ENCODE data around the gene PARM1.
"Not testable (repeated sequence)": the region's sequence is repeated elsewhere in the genome, so short reads cannot be mapped to it uniquely, and the experiment has no call there.

PARM1 gene

DNA sequence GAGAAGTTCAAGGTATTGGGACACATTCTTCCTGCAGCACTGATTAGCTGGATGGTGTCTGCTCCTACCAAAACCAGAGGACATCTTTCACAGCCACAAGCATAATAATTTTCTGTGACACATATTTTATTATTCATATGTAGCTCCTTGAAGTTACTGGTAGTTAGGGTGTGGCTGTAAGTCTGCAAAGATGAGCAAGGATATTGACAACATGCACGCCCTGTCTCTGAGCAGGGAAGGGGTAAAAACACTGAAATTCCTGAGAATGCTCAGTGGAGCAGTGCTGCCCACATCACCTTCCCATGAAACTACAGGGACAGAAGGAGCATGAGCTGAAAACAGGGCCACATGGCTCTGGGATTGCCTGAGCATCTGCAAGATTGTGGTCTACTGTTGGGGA, 38.9 kb downstream of the PARM1 start:
- Histone ChIP-seq H3K36me3 (ENCODE audit: insufficient read depth, low read length) (no peaks in the 10 kb centered on the region), H3K27me3 (ENCODE audit: insufficient read depth, low read length) (no peaks in the 10 kb centered on the region), H3K4me3 (ENCODE audit: low read length) (no peak overlapping the region)

DNA sequence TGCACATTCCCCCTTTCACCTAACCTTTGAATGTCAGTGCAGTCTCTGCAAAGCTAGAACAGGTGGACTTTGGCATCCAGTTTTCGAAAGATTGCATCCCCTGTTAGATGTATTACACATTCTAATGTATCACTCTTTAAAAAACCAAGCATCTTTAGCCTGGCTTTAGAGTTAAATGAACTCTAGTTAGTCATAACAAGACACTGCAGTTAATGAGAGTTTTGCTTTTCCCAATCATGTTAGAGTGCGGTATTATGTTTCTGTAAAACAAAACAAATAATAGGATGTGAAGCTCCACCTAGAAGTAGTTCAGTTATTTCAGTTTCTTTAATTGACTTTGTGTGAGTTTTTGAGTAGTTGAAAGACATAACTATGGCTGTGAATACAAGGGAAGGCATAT, 42.2 kb downstream of the PARM1 start:
- no peaks in the 10 kb centered on the region for H3K36me3 ChIP-seq (ENCODE audit: insufficient read depth, low read length)
- H3K4me3 ChIP-seq (ENCODE audit: low read length): no peak overlapping the region
- no peaks in the 10 kb centered on the region for H3K27me3 ChIP-seq (ENCODE audit: insufficient read depth, low read length)
- no peaks in the 10 kb centered on the region for H3K9me3 ChIP-seq (ENCODE audit: low read length)
- no peak overlapping the region for H2AFZ ChIP-seq (ENCODE audit: low read depth, low read length)
- H3K4me1 ChIP-seq (ENCODE audit: insufficient read depth, low read length): no peaks in the 10 kb centered on the region

More for the DNA sequence above, 38.9 kb downstream of the PARM1 start:
- Histone ChIP-seq H2AFZ (ENCODE audit: low read depth, low read length) (no peak overlapping the region), H3K4me1 (ENCODE audit: insufficient read depth, low read length) (no peaks in the 10 kb centered on the region), H3K9me3 (ENCODE audit: low read length) (no peaks in the 10 kb centered on the region)

DNA sequence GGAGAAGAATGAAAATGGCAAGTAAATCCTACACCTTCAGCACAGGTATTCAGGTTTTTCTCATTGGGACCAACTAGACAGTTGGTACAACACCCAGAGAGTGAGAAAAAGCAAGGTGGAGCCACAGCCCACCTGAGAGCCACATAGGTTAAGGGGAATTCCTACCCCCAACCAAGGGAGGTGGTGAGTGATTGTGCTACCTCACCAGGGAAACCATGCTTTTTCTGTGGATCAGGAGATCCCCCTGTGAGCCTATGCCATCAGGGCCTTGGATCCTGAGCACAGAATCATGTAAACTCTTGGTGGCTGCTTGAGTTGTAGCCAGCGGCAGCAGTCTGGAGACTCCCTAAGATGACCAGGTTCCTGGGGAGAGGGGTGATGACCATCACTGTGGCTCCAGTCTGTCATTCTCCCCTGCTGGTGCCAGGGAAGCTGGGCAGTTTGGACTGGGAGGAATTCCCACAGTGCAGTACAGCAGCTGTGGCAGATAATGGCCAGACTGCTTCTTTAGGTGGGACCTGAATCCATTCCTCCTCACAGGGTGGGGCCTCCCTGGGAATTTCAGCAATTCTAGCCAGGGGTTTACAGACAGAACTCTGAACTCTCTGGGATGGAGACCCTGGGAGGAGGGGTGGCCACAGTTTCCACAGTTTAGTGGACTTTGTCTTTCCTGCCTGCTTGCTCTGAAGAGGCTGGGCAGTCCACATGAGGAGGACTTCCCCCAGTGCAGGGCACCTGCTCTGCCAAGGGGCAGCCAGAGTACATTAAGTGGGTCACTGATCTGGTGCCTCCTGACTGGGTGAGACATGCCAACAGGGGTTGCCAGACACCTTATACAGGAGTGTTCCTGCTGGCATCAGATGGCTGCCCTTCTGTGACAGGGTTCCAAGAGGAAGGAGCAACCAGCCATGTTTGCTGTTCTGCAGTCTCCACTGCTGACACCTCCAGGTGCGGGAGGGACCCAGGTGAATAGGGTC, 43.2 kb downstream of the PARM1 start:
- H3K4me3 ChIP-seq (ENCODE audit: low read length): no peak overlapping the region
- no peaks in the 10 kb centered on the region for H3K9me3 ChIP-seq (ENCODE audit: low read length)
- no peaks in the 10 kb centered on the region for H3K27me3 ChIP-seq (ENCODE audit: insufficient read depth, low read length)
- no peaks in the 10 kb centered on the region for H3K4me1 ChIP-seq (ENCODE audit: insufficient read depth, low read length)
- H2AFZ ChIP-seq (ENCODE audit: low read depth, low read length): no peak overlapping the region
- H3K36me3 ChIP-seq (ENCODE audit: insufficient read depth, low read length): no peaks in the 10 kb centered on the region

DNA sequence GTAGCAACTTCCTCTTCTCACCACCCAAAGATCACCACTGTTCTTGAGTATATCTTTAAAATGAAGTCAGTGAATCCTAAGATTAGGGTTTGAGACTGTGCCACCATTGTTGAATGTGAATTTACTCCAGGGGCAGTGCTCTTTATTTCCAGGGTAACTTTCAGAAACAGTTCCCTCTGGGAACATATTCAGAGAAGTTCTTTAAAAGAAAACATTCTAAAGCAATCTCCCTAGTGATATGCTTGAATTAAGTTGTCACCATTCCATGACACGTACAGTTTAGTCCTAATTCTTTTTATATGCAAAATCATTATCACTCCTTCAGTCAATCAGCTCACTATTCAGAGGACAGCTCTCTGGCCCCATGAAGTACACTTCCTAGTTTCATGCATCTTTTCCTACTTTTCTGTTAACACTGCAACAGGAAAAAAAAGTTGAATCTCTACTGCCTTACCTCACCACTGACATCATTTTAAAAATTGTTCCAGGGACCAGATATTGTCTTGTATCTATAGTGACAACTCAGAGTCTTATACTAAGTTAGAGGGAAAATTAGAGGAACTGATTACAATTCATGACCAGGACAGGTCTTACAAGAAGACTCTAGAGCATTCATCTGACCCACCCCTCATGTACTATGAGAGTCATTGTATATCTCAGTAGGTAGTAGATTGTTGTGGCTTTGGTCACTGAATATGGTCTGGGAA, 49.8 kb downstream of the PARM1 start:
- Histone ChIP-seq H3K4me1 (ENCODE audit: insufficient read depth, low read length) (no peaks in the 10 kb centered on the region), H3K4me3 (ENCODE audit: low read length) (no peak overlapping the region), H3K36me3 (ENCODE audit: insufficient read depth, low read length) (no peaks in the 10 kb centered on the region), H3K9me3 (ENCODE audit: low read length) (no peaks in the 10 kb centered on the region), H3K27me3 (ENCODE audit: insufficient read depth, low read length) (no peaks in the 10 kb centered on the region), H2AFZ (ENCODE audit: low read depth, low read length) (no peak overlapping the region)

DNA sequence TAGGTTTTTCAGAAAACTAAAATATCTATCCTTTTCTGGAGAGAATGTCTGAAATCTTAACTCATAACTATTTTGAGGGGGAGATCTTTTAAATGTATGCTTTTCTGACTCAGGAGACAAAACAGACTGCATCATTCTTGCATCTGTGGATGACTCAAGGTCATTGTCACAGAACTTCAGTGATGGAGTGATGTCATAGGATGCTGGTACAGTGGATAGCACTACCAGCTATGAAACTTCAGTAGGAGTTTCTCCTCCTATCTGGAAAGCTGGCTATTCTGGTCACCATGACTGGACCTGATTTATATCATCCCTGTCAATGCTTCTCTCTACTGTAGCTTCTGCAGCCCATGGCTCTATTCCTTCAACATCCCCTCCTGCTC, 50.3 kb downstream of the PARM1 start:
- H3K4me3 ChIP-seq (ENCODE audit: low read length): no peak overlapping the region
- H3K27me3 ChIP-seq (ENCODE audit: insufficient read depth, low read length): no peaks in the 10 kb centered on the region
- H3K36me3 ChIP-seq (ENCODE audit: insufficient read depth, low read length): no peaks in the 10 kb centered on the region
- no peaks in the 10 kb centered on the region for H3K4me1 ChIP-seq (ENCODE audit: insufficient read depth, low read length)
- no peaks in the 10 kb centered on the region for H3K9me3 ChIP-seq (ENCODE audit: low read length)
- H2AFZ ChIP-seq (ENCODE audit: low read depth, low read length): no peak overlapping the region

DNA sequence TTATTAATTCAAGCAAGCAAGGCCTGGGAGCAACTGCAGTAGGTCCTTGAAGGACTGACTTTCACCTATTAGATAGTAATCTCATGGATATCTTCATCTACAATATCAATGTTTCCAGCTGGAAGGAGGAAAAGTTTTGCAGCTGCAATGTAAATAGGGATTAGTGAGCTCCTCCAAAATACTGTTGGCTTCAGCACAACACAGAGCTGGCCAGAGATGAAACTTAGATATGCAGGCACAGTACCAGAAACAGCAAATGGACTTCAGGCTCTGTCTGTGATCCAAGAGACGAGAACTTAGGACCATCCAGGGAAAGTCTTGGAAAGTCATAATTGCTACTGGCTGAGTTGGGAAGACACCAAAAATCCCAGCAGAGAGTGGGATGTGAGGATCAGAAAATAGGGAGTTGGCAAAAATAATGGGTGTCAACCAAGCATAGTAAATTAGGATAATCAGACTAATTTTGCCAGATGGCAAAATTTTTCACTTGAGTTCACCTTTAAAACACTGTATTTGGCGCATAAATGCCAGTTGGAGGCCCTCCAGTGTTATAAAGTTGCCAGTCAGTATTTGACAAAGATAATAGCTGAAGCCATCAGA, 57.5 kb downstream of the PARM1 start:
- Histone ChIP-seq H3K9me3 (ENCODE audit: low read length) (no peaks in the 10 kb centered on the region), H2AFZ (ENCODE audit: low read depth, low read length) (no peak overlapping the region), H3K27me3 (ENCODE audit: insufficient read depth, low read length) (no peaks in the 10 kb centered on the region), H3K4me1 (ENCODE audit: insufficient read depth, low read length) (no peaks in the 10 kb centered on the region), H3K4me3 (ENCODE audit: low read length) (no peak overlapping the region), H3K36me3 (ENCODE audit: insufficient read depth, low read length) (no peaks in the 10 kb centered on the region)

DNA sequence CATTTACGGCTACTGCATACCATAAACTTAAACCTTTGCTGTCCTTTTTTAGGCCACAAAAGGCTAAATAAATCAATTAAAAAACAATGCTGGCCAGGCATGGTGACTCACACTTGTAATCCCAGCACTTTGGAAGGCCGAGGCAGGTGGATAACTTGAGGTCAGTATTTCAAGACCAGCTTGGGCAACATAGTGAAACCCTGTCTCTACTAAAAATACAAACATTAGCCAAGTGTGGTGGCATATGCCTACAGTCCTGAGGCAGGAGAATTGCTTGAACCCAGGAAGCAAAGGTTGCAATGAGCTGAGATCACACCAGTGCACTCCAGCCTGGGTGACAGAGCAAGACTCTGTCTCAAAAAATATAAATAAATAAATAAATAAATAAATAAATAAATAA, 61.5 kb downstream of the PARM1 start:
- not testable (repeated sequence) for H3K36me3 ChIP-seq (ENCODE audit: insufficient read depth, low read length); H2AFZ ChIP-seq (ENCODE audit: low read depth, low read length); H3K9me3 ChIP-seq (ENCODE audit: low read length); H3K4me3 ChIP-seq (ENCODE audit: low read length); H3K4me1 ChIP-seq (ENCODE audit: insufficient read depth, low read length); H3K27me3 ChIP-seq (ENCODE audit: insufficient read depth, low read length)

DNA sequence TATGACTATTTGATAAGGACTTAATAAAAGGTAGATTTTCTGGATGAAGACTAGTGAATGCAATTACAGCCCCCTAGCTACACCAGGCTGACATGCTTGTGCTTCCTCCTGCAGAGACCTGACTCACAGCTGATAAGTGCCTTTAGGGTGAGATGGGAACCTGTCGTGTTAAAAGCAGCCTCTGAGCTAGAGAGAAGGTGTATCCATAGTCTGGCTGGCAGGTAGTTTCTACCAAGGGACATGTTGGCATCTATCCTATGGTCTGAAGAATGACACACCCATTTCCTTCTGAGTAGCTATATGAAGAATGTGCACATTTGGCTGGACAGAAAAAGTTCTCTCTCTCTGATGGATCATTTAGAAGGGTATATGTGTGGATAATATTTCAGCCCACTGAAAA, 64.1 kb downstream of the PARM1 start:
- H2AFZ ChIP-seq (ENCODE audit: low read depth, low read length): no peak overlapping the region
- no peak overlapping the region for H3K4me3 ChIP-seq (ENCODE audit: low read length)
- H3K9me3 ChIP-seq (ENCODE audit: low read length): no peaks in the 10 kb centered on the region
- no peaks in the 10 kb centered on the region for H3K36me3 ChIP-seq (ENCODE audit: insufficient read depth, low read length)
- peaks cover 2% of the 10 kb centered on the region for H3K4me1 ChIP-seq (ENCODE audit: insufficient read depth, low read length)
- H3K27me3 ChIP-seq (ENCODE audit: insufficient read depth, low read length): no peaks in the 10 kb centered on the region

DNA sequence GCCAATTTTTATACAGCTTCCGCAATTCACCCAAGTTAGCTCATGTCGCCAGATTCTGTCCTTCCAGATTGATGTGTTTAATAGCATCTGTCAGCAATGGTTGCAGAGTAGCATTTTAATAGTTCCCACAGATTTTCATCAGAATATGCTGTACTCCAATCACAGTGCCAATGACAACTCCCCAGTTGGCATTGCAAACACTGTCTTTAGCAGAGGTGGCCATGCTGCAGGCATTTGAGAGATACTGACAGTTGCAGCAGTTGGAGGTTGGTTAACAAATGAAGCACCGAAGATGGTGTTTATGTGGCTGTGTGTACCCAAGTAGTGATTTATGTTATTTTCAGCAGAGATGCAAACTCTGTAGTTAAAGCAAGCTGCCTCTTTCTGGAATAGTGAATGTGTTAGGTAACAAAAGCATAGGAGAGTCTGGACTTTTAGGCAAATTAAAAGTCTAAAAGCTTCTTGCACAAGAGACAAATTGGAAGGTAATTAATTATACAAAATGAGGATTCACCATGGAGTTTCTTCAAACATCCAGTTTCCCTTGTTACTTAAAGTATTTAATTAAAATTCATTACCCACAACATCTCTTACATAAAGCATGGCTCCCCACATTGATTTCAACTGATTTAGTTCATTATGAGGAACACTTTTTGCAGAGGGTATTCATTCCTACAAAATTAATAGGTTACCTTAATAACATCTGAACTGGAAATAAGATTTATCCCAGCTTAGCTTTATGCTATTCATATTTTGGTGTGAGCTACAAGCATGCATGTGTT, 65.2 kb downstream of the PARM1 start:
- Histone ChIP-seq H3K4me1 (ENCODE audit: insufficient read depth, low read length) (peaks cover 2% of the 10 kb centered on the region), H2AFZ (ENCODE audit: low read depth, low read length) (no peak overlapping the region), H3K4me3 (ENCODE audit: low read length) (no peak overlapping the region), H3K27me3 (ENCODE audit: insufficient read depth, low read length) (no peaks in the 10 kb centered on the region), H3K36me3 (ENCODE audit: insufficient read depth, low read length) (no peaks in the 10 kb centered on the region), H3K9me3 (ENCODE audit: low read length) (no peaks in the 10 kb centered on the region)

DNA sequence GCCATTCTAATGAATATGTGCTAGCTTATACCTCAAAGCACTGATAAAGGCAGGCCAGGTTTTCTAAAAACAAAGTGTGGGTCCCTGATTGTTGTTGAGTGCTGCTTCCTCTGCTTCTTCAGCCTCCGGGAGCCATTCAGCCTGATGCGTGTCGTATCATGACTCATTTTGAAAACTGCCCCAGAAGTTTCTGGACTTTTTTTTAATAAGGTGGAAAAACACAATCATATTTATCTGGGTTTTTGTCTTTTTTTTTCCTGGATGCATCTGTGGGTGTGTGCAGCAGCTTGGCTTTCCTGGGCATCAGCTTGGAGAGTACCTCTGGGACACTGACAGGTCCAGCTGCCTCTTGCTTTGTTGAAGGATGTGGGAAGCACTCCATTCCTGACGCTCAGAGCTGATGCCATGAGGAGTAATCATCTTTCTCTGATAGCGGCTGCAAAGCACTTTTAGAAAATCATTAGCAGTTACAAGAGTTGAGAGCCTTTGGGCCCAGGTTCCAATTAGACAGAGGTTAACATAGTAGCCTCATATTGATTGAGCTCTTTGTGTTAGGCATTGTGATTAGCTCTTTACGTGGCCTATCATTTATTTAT, 66.9 kb downstream of the PARM1 start:
- Histone ChIP-seq H2AFZ (ENCODE audit: low read depth, low read length) (no peak overlapping the region), H3K4me1 (ENCODE audit: insufficient read depth, low read length) (peaks cover 2% of the 10 kb centered on the region)

DNA sequence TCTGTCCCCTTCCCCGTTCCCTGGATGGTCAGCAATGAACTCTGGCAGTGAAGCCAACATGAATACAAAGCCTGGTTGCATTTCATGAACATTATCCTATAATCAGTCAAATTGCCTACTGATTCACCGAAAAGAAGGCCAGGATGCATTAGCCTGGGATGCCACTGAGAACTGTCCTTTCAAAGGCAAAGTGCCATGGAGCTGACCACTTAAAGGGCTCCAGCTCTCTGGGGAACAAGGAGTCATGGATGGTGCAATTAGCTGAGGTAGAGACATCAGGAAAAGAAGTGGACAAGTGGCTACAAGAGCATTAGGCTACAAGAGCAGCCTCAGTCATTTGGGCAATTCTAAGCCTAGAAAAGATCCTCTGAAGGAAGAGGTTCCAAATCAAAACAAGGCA, 69.0 kb downstream of the PARM1 start:
- no peaks in the 10 kb centered on the region for H3K9me3 ChIP-seq (ENCODE audit: low read length)
- no peaks in the 10 kb centered on the region for H3K27me3 ChIP-seq (ENCODE audit: insufficient read depth, low read length)
- no peak overlapping the region for H3K4me3 ChIP-seq (ENCODE audit: low read length)
- H3K36me3 ChIP-seq (ENCODE audit: insufficient read depth, low read length): no peaks in the 10 kb centered on the region
- no peak overlapping the region for H2AFZ ChIP-seq (ENCODE audit: low read depth, low read length)
- no peaks in the 10 kb centered on the region for H3K4me1 ChIP-seq (ENCODE audit: insufficient read depth, low read length)

More for the DNA sequence above, 66.9 kb downstream of the PARM1 start:
- Histone ChIP-seq H3K4me3 (ENCODE audit: low read length) (no peak overlapping the region), H3K27me3 (ENCODE audit: insufficient read depth, low read length) (no peaks in the 10 kb centered on the region), H3K9me3 (ENCODE audit: low read length) (no peaks in the 10 kb centered on the region), H3K36me3 (ENCODE audit: insufficient read depth, low read length) (no peaks in the 10 kb centered on the region)

DNA sequence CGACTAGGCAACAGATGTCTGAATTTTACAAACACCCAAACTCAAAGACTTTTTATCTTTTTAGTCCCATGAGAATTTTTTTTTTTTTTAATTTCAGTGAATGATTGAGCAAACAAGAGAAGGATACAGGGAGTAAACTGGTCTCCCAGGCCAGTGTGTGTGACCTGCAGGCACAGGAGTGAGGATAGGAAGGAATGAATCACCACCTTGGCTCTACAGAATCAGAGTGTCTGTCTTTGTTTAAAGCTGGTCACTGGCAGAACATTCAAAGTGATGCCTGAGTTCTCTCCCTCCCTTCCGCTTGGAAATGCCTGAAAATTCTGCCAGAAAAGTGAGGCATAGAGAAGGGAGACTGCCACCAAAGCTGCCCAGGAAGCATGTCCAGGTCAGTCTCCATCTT, 69.5 kb downstream of the PARM1 start:
- no peak overlapping the region for H3K4me3 ChIP-seq (ENCODE audit: low read length)
- no peaks in the 10 kb centered on the region for H3K27me3 ChIP-seq (ENCODE audit: insufficient read depth, low read length)
- no peak overlapping the region for H2AFZ ChIP-seq (ENCODE audit: low read depth, low read length)
- no peaks in the 10 kb centered on the region for H3K36me3 ChIP-seq (ENCODE audit: insufficient read depth, low read length)
- H3K9me3 ChIP-seq (ENCODE audit: low read length): no peaks in the 10 kb centered on the region
- H3K4me1 ChIP-seq (ENCODE audit: insufficient read depth, low read length): no peaks in the 10 kb centered on the region

All from neuron (in vitro differentiated cells).